Calu3 (cell line): ENCODE results near the gene MAP1S. TPM values are rescaled to one million over a fixed set of nuclear protein-coding genes. Genes with fewer than 3 reads are reported as not detected.
A peak's percentile ranks its signal among the peaks of the same experiment; 100 is the strongest.

Experiments used
- BruUV-seq: library from RNA; stranded (reverse); fragments of 400-500 nt; replicated peaks from 2 replicates; lab custom pipeline; 2021; lab: Mats Ljungman, UMichigan
- CTCF ChIA-PET: fragments of 300-600 bp; sonication (Branson Sonifier 250); formaldehyde crosslinking; loops from one replicate; lab custom pipeline; 2022; ENCODE audit warnings: antibody characterized with exemption; lab: Charles Lee
- DNase-seq: peaks from one replicate; pipeline ENCODE4 v3.0.0; 2022
- H3K27ac Mint-ChIP-seq: one replicate; pipeline ENCODE4 v1.8.0; 2022; ENCODE audit warnings: mixed read lengths; ENCODE audit not compliant: unreplicated experiment
- H3K27me3 Mint-ChIP-seq: one replicate; pipeline ENCODE4 v1.8.0; 2022; ENCODE audit warnings: mixed read lengths; ENCODE audit not compliant: unreplicated experiment
- H3K36me3 Mint-ChIP-seq: one replicate; pipeline ENCODE4 v1.8.0; 2022; ENCODE audit warnings: mild to moderate bottlenecking, moderate library complexity, mixed read lengths; ENCODE audit not compliant: insufficient read depth, unreplicated experiment
- H3K4me1 Mint-ChIP-seq: one replicate; pipeline ENCODE4 v1.8.0; 2022; ENCODE audit warnings: mild to moderate bottlenecking, low read depth, mixed read lengths; ENCODE audit not compliant: unreplicated experiment
- H3K4me3 Mint-ChIP-seq: one replicate; pipeline ENCODE4 v1.8.0; 2022; ENCODE audit warnings: mild to moderate bottlenecking, low read depth, moderate library complexity, mixed read lengths; ENCODE audit not compliant: unreplicated experiment
- H3K9me3 Mint-ChIP-seq: one replicate; pipeline ENCODE4 v1.8.0; 2022; ENCODE audit warnings: low read depth, mixed read lengths; ENCODE audit not compliant: unreplicated experiment
- CTCF ChIP-seq: fragments of 200-600 bp; IDR thresholded peaks from one replicate; pipeline ENCODE4 v1.8.0; 2022; ENCODE audit warnings: antibody characterized with exemption; ENCODE audit not compliant: unreplicated experiment
- intact Hi-C: fragments of 100-400 bp; cut with micrococcal nuclease; formaldehyde crosslinking; loops from one replicate; pipeline ENCODE4 v1.10.0; 2022; ENCODE audit not compliant: unreplicated experiment
- total RNA-seq: library from RNA; stranded (reverse); gene quantifications from 2 replicates; pipeline ENCODE4 v1.2.3, GENCODE V29; 2022

MAP1S gene
- total RNA-seq, 1 experiment from 2014 or later: 57.1 TPM

- intact Hi-C loops: no loop called here
- BruUV-seq: no TSS peak
- Mint-ChIP-seq H3K4me1 (peaks cover 8% of the 10 kb centered on the region), H3K36me3 (peaks cover 3% of the 10 kb centered on the region), H3K27ac (peak overlapping the region; percentile 5), H3K4me3 (peak overlapping the region; percentile 36), H3K27me3 (peaks cover 81% of the 10 kb centered on the region), H3K9me3 (no peaks in the 10 kb centered on the region)
- CTCF ChIA-PET: no interaction called here
- no peak for TF ChIP-seq CTCF
- DNase-seq: peak; percentile 60
Observed at GRCh38 chr19:17680230-17680722, 39.0 kb upstream of the MAP1S start.

DNA sequence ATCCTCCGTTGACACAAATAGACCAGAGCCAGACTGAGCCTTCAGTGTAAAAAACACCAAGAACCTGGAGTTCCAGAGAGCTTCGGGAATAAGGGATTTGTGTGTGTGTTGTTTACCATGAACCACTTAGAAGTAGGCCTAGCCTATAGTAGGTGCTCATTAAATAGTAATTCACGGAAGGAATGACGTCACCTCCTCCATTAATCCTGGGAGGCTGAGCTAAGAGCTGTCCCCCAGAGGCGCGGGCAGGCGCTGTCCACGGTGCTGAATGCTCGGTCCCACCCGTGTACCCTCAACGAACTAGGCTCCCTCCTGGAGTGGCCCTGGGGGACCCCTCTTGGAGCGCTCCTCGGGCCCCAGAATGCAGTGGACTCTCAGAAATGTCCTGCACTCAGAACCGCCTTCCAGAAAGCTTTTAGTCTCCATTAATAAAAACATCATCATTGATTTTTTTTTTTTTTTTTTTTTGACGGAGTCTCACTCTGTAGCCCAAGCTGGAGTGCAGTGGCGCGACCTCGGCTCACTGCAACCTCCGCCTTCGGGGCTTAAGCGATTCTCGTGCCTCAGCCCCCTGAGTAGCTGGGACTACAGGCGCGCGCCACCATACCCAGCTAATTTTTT is 37.7 kb upstream of the MAP1S start:
- Mint-ChIP-seq H3K9me3 (no peaks in the 10 kb centered on the region), H3K27ac (no peak overlapping the region), H3K4me1 (peaks cover 8% of the 10 kb centered on the region), H3K27me3 (peaks cover 68% of the 10 kb centered on the region), H3K36me3 (peaks cover 3% of the 10 kb centered on the region), H3K4me3 (no peak overlapping the region)
- DNase-seq: peak; percentile 13
- intact Hi-C loops: no loop called here
- no TSS peak for BruUV-seq
- CTCF ChIA-PET: no interaction called here
- no peak for TF ChIP-seq CTCF

DNA sequence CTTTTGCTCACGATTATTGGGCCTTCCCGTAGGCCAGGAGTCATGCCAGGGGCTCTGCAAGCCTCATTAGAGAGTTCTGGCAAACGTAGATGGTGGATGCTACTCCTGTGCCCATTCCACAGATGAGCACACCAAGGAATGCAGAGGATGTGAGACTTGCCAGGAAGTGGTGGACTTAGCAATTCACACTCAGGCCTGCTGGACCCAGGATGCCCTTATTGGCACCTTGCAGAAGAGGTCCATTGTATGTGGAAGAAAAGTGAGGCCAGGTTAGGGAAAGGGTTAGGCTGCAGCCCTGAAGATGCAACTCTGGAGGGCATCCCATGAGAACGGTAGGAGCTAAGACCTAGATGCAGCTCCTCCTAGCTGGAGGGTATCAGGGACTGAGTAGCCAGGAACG is 37.0 kb upstream of the MAP1S start:
- intact Hi-C loops: no loop called here
- Mint-ChIP-seq H3K9me3 (no peaks in the 10 kb centered on the region), H3K4me1 (peaks cover 10% of the 10 kb centered on the region), H3K4me3 (no peak overlapping the region), H3K36me3 (peaks cover 3% of the 10 kb centered on the region), H3K27me3 (peaks cover 65% of the 10 kb centered on the region), H3K27ac (no peak overlapping the region)
- BruUV-seq: no TSS peak
- TF ChIP-seq CTCF: no peak
- no peak for DNase-seq
- CTCF ChIA-PET: no interaction called here

DNA sequence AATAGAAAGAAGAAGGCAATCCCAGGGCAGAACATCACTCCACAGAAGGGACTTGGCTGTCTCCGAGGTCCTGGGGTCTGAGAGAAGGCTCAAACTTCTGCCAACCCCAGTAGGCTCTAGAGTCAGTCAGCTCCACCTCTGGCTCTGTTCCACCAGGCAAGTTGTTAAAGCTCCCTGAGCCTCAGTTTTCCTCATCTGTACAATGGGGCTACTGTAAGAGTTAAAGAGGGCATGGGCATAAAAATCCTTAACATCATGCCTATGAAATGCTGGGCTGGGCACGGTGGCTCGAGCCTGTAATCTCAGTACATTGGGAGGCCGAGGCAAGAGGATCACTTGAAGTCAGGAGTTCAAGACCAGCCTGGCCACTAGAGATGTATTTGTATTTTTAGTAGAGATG is 36.2 kb upstream of the MAP1S start:
- intact Hi-C loops: no loop called here
- Mint-ChIP-seq H3K27ac (no peak overlapping the region), H3K4me3 (no peak overlapping the region), H3K9me3 (no peaks in the 10 kb centered on the region), H3K36me3 (peaks cover 3% of the 10 kb centered on the region), H3K4me1 (peaks cover 17% of the 10 kb centered on the region), H3K27me3 (peaks cover 65% of the 10 kb centered on the region)
- no peak for TF ChIP-seq CTCF
- CTCF ChIA-PET: interaction anchor here (0.6 kb wide), 1 partner anchor 30 kb away, joined by 5 read pairs; no protein-coding TSS in a partner anchor
- no peak for DNase-seq
- no TSS peak for BruUV-seq
